NCI-H446 treated with DMSO at 0.1 percent for 48 hours (cell line): ENCODE data around the gene SHC3.

Source experiments
- DNase-seq: peaks from one replicate; lab custom pipeline; 2025; lab: John Stamatoyannopoulos, UW

Gene SHC3

GRCh38 chr9:88985616-88986015, 193.0 kb downstream of the SHC3 start:
- DNase-seq: no peak

- DNase-seq: no peak
Measured at GRCh38 chr9:88984543-88984883, 194.1 kb downstream of the SHC3 start.

DNA sequence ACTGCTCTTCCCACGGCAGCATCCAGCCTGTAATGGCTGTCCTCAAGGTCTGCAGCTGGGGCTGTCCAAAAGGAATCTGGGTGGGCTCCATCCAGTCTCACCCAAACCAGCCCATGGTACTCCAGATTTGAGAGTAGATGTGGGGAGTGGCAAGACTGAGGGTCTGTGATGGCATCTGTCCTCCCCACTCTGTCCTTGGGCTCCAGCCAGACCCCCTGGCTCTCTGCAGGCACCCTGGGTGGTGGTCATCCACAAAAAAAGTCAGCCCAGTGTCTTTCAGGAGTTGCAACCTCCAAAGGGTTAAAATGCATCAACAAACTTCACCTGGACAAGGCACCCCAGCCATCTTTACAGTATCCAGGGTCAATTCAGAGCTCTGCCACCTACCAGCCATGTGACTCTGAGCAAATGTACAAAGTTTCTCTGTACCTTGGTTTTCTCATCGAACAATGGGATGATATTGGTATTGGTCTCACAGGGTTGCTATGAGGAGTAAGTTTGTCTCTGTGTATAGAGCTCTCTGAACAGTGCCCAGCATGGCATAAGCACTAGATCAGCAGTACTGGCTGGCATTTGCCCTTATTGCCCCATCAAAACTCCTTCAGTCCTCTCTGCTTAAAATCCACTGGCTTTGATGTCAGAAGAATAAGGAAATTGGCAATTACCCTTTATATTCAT, 194.6 kb downstream of the SHC3 start:
- DNase-seq: no peak

DNA sequence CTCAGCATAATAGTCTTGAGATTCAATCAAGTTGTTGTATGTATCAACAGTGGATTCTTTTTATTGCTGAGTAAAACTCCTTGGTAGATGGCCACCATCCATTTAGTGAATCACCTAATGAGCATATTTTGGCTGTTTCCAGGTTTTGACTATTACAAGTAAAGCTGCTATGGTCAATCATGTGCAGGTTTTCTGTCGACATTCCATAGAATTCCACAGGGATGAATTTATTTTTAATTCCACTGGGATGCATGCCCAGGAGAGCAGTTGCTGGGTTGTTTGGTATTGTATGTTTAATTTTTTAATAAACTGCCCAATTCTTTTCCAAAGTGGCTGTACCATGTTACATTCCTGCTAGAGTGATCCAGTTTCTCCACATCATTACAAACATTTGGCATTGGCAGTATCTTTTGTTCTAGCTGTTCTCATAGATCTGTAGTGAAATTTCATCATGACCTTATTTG, 197.8 kb downstream of the SHC3 start:
- DNase-seq: peak; percentile 0

- DNase-seq: no peak
Measured at GRCh38 chr9:88979791-88980190, 198.8 kb downstream of the SHC3 start.

- DNase-seq: no peak
Measured at GRCh38 chr9:88979021-88979420, 199.6 kb downstream of the SHC3 start.

DNA sequence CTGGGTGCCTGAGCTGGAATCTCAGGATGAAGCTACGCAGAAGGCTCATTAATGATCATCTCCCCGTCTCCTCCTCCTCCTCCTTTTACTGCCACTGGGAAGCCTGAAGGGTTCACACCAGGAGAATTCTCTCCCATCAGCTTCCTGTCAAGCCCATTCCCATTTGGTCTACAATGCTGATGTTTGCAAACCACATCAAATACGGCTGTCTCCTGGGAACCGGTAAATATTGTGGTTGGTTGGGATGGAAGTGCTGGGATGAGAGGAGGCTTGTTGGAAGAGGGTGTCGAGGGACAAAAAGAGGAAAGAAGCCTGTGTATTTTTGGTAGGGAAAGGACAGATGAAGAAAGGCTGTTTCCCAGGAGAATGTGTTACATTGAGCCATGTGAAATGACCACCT, 200.6 kb downstream of the SHC3 start:
- no peak for DNase-seq

GRCh38 chr9:88976890-88977257, 201.7 kb downstream of the SHC3 start:
- no peak for DNase-seq

- DNase-seq: no peak
Measured at GRCh38 chr9:88975966-88976889, 202.4 kb downstream of the SHC3 start.

DNA sequence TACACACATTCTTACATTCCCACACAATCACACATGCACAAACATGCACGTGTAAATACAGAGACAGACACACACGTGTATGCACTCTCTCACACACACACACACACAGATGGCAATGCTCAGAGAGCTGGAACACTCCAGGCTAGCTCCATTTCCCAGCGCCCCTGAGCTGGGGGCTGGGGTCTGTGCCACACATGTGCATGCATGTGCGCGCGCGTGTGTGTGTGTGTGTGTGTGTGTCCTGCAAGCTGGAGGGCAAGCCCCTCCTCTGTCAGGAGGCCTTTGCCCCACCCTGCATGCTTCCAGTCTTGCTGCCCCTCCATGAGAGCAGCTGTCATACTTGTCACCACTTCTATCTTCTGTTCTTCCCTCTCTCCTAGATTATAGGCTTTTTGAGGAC, 204.0 kb downstream of the SHC3 start:
- DNase-seq: no peak

GRCh38 chr9:88973281-88974045, 205.2 kb downstream of the SHC3 start:
- no peak for DNase-seq

GRCh38 chr9:88972401-88972800, 206.2 kb downstream of the SHC3 start:
- DNase-seq: no peak

GRCh38 chr9:88971131-88971960, 207.3 kb downstream of the SHC3 start:
- DNase-seq: no peak

GRCh38 chr9:88969646-88970373, 208.8 kb downstream of the SHC3 start:
- no peak for DNase-seq

- no peak for DNase-seq
Measured at GRCh38 chr9:88968799-88969198, 209.8 kb downstream of the SHC3 start.

DNA sequence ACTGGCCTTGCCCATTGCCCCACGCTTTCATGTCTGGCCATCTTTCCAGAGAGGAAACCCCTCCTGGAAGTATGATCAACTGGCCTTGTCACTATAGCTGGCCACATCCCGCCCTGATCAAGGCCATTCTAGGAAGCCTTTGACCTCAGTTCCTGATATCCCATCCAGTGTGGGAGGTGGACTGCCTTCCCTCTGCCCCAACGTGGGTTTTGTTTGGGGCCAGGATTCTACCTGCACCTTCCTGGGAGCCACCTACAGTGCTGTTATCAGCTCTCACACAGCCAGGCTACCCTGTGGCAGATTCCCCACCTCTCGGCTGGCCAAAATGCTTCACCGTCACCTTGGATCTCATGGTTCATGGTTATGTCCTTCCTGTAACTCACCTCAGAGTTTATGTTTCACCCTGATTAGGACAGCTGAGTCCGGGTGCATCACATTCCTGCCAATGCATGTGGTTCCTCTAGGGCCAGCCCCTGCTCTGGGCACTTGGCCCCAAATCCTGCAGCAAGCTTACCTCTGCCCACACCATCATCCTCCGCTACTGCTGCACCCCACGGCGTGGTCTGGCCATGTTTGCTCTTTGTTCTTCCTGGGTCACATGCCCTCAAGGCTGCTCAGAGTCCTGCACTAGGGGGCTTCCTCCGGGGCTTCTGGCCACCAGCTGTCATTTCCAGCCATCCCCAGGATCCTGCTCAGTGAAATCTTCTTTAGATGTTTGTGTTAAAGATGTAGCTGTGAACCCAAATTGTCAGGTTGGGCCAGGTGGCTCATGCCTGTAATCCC, 211.5 kb downstream of the SHC3 start:
- DNase-seq: no peak

DNA sequence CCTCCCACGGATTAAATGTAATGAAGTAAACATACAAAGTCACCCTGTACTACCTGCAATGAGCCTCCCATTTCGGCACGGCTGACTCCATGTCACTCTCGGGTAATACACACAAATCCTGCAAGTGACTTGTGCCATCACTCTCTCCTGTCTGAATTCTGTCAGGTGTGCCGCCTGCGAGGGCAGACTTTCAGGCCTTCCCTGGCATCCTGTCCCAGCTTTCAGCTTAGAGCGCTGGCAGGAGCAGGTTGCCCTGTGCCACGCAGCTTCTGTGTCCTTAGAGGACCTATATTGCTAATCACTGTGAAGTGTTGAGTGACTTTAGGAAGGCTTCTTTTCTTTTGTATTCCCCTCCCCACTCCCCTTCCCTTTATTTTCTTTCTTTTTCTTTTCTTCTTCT, 213.1 kb downstream of the SHC3 start:
- no peak for DNase-seq

GRCh38 chr9:88960632-88961031, 218.0 kb downstream of the SHC3 start:
- DNase-seq: no peak

DNA sequence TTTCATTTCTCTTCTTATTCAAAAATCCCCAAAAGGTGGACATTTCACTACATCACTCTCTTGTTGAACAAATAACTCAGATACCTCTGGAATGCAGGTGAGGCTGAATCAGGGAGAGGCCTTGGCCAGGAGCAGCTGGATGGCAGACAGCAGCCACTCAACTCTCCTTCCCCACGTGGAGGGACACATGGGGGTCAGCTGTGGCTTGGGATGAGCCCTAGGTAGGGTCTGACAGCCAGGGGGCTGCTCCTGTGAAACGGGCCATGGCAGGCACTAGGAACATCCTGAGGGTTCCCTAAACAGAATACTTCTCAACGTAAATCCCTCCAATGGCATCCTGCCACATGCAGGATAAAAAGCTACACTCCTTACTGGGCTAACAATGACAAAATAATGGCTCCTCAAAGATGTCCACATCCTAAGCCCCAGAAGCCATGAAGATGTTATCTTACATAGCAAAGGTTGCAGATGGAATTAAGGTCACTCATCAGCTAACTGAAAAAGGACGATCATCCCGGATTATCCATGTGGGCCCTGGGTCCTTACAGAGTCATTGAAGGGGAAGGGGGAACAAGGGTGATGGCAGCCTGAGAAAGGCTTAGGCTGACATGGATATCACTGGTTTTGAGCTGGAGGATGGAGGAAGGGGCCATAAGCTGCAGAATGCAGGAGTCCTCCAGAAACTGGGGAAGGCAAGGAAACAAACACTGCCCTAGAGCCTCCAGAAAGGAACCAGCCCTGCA, 218.7 kb downstream of the SHC3 start:
- no peak for DNase-seq

DNA sequence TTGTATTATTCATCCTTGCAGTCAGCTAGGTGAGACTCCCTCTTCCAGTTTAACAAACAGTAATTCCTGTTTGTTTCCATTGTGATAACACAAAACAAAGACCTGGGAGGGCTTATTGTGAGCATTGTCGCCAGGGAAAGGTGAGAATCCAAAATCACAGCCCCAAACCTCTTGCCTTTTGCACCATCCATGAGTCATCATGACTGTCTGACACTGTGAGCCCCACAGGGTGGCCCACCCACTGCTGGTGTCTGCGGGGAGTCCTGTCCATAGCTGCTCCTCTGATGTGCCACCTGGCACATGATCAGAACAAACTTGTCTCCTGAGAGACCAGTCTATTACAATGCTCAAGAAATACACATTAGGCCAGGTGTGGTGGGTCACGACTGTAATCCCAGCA, 221.1 kb downstream of the SHC3 start:
- DNase-seq: no peak
